SIG-M5 treated with dmso at 0.1 percent for 504 hours (cell line): Measurements from ENCODE around the gene HDAC4.

Experiments used
- DNase-seq: peaks from one replicate; lab custom pipeline; 2025; ENCODE audit not compliant: unreplicated experiment; lab: John Stamatoyannopoulos, UW

The HDAC4 gene

GRCh38 chr2:239148495-239149200 is 252.2 kb downstream of the HDAC4 start:
- DNase-seq, result no peak

DNA sequence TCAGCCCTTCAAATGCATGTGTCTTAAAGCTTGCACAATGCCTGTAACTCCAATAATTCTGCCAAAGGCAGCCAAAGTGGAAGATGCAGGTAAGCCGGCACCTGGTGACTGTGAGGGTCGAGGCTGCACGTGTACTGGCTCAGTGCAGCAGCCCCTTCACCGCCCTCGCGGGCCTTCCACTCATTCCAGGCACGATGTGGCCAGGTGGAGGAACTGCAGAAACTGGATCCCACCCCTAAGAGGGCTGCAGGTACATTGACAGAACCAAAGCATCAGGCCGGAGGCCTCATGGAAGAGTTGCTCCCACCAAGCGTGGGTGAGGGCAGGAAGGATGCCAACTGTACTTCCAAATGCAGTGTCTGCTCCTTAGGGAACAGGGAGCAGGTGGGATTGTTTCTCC is 253.4 kb downstream of the HDAC4 start:
- DNase-seq, result no peak

GRCh38 chr2:239146741-239147181 is 254.1 kb downstream of the HDAC4 start:
- DNase-seq, result no peak

DNA sequence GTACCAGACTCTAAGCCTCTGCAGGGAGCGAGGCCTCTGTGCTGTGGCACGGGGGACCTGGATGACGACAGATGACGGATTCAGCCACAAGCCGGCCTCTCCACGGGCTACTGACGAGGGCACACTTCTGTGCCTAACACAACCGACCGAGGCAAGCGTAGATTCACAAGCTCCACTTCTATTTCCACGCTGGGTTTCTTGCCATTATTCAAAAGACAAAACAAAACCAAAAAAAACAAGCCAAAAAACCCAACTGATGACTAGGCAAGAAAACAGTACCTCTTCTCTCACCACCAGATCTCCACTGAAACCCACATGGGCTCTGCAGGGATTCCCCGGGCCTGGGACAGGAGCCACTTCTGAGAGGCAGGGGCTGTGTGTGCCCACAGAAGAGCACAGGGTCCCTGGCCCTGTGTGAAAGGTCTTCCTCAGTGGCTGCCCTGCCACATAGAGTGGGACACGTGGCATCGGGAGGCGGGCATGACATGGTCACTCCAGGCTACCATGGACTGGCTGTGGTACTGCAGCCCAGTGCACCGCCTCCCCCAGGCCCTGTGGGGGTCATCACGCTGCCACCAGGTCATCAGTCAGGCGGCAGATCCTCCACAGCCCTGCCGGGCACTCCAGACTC is 254.7 kb downstream of the HDAC4 start:
- no peak for DNase-seq

- no peak for DNase-seq
These were observed 255.2 kb downstream of the HDAC4 start for GRCh38 chr2:239145601-239146000.

GRCh38 chr2:239145106-239145505 is 255.7 kb downstream of the HDAC4 start:
- no peak for DNase-seq

GRCh38 chr2:239144713-239144999 is 256.2 kb downstream of the HDAC4 start:
- no peak for DNase-seq

DNA sequence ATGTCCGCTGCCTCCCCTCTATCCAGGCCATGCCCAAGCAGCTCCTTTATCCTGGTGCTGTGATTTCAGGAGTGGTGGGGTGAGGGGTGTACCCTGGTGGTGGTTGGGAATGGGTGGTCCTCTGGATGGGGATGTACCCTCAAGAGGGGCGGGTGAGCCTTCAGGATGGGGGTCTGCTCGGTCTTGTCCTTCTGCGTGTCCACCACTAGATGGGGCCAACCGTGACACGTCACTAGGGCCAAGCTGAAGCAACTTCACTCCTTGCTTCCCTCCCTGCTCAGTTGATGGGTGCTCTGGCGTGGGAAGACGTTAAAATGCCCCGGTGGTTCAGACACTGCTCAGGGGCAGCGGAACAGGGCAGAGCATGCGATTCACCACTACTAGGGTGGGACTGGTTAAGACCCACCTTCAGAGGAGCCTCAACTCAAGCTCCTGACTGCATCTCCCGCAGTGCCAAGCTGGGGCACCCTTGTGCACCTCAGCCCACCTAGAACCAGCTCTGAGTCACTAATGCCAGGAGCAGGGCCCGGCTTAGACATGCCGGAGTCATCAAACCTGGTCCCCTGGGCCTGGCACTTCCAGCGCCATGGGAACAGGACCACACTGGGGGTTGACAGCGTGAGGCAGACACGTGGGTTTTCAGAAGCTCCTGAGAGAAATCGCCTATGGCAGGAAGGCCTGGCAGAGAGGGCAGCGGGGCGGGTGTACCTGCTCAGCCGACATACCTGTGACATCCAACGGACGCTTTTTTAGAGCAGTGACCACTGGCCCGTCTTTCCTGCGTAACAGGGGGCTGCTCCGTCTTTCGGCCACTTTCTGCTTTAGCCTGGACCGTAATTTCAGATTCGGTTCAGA is 256.7 kb downstream of the HDAC4 start:
- DNase-seq, result peak; percentile 21

DNA sequence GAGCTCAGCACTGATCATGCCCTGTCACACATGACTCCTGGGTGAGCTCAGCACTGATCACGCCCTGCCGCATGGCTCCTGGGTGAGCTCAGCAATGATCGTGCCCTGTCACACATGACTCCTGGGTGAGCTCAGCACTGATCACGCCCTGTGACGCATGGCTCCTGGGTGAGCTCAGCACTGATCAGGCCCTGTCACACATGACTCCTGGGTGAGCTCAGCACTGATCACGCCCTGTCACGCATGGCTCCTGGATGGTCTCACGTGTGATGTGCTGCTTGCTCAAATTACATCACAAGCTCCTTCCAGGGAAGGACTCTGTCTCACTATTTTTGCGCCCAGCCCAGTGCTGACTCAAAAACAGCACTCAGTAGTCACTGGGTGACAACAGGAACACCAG is 258.0 kb downstream of the HDAC4 start:
- no peak for DNase-seq

DNA sequence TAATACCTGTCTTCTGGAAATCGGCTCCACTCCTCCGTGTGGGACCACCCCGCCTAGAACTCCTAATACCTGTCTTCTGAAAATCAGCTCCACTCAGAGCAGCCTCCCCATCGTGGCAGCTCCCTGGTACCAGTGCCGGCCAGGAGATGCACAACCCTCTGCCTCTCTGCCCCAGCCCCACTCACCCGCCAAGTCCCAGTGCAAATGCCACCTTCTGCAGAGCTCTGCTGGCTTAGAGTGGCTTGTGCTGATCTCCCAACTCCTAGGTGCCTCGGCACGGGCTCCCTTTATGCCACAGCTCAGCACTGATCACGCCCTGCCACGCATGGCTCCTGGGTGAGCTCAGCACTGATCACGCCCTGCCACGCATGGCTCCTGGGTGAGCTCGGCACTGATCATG is 258.5 kb downstream of the HDAC4 start:
- DNase-seq, result no peak

DNA sequence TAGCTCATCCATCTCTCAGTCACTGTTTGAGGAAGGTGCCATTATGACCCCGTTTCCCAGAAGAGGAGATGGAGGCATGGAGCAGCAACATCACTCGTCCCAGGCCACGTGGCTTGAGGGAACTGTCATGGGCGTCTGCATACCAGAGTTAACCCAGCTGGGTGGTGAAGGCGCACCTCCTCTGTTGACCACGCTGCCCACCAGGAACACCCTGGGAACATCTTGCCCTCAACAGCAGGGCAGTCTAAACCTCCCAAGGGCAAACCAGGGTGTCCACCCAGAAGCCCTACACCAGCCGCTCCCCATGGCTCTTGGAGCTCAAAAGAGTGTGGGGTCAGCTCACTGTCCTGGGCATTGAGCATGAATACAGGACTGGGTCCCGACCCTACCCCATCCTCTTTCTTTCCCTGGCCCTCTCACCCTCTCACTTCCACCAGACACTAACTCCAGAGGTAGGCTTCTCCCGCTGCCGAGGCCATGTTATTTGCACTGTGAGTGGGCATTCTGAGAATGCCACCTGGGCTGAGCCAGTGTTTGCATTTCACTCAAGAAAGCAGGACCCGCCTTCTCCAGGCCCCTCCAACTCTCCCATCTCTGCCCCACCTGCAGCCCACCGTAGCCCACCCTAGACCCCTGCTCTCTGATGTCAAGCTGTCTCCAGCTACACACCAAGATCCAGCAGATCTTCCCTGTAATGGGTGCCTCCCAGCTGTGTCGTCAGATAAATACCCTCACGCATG is 259.6 kb downstream of the HDAC4 start:
- no peak for DNase-seq

DNA sequence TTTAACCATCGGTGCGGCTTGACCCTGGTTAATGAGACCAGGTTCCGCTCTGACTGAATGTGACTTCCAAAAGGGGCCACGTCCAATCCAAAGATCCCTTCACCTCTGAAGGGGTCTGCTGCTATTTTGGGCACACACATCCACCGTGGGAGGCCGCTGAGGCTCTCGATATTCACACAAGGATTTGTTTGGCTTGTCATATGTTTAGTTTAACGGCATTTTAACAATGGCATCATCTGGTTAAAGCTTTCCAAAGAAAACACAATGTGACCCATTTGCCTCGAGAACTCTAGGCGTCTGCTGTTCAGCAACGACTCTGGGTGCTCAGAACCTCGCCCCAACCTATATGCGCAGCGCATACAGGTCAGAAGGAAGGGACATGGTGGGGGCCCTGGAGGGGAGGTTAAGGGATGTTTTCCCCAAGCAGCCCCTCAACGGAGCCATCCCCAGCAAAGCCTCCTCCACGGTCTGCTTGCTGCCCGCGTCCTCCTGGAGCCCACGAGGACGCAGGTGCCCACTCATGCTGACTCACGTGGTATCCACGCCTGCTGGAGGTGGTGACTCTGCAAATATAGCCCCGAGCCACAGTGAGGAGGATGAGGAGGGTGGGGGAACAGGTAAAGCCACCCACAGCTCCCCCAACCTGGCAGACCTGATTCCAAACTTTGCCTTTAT is 260.3 kb downstream of the HDAC4 start:
- DNase-seq, result no peak

GRCh38 chr2:239139566-239139965 is 261.3 kb downstream of the HDAC4 start:
- no peak for DNase-seq

DNA sequence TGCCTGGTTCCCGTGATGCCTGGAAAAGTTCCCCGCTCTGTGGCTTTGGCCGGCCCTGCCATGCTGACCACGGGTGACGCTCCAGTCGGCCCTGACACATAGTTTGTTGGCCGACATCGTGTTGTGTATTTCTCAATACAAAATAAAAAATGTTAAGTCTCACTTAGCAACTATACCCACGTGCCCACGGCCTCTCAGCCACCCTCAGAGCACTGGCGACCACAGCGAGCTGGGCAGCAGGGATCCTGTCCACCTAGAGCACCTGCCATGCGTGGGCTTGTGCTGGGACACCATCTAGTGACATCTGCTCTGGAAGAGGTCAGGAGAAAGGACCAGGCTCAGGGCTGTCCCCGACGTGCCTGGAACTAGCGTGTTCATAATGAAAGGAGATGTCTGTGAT is 261.7 kb downstream of the HDAC4 start:
- DNase-seq, result no peak

- no peak for DNase-seq
These were observed 262.2 kb downstream of the HDAC4 start for GRCh38 chr2:239138610-239139009.

- no peak for DNase-seq
These were observed 262.9 kb downstream of the HDAC4 start for GRCh38 chr2:239137898-239138283.

DNA sequence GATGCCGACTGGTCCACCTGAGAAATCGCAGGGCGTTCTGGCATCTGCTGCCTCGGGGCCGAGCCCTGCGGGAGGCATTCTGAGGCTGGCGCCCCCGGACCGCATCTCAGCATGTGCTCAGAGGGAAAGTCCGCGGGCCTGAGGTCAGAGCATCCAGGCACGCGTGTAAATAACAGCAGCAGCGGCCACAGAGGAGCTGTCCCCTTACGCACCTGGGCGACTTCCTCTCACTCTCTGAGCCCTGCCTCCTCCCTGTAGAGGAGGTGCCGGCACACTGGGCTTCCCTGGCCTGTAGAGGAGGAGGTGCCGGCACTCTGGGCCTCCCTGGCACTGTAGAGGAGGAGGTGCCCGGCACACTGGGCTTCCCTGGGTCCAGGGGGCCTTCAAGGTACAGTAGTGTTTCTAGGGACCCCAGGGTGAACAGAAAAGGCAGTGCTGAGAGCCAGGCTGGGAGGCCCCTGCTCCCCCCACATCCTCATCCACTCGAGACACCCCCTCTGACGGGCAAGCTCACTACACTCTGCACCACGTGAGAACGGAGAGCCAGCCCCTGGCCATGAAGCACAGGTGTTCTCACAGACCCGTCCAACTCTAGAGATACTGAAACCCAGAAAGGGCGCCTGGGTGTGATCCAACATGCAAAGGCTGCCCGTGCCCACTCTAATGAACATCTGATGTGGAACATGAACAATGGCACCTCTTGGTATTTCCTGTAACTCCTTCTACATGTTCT is 263.5 kb downstream of the HDAC4 start:
- no peak for DNase-seq

DNA sequence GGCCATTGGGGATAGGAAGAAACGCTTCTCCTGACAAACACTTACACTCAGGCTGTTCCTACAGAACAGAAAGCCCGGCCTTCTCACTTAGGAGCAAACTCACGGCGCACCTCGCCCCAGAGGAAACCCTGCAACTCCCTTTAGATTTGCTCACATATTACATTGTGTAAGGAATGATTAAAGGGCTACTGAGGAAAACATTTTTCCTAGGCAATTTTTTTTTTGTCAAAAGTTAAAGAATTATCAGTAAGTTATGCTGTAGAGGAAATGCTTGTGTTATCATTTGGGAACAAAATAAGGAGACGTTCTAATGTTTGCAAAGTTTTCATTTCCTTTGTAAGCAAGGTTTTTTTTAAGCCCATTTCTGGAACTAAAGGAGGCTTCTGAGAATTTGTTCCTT is 264.1 kb downstream of the HDAC4 start:
- no peak for DNase-seq

- no peak for DNase-seq
These were observed 264.6 kb downstream of the HDAC4 start for GRCh38 chr2:239136203-239136602.

- no peak for DNase-seq
These were observed 265.3 kb downstream of the HDAC4 start for GRCh38 chr2:239135531-239135930.
